Measurements from ENCODE around the gene USP4.
A peak's percentile ranks its signal among the peaks of the same experiment; 100 is the strongest.

USP4 gene

GRCh38 chr3:49387721-49388120, 47.9 kb upstream of the USP4 start:
- Histone ChIP-seq H4K20me1 (ENCODE audit: control insufficient read depth, insufficient read depth, low read depth, low read length) (peaks cover 29% of the 10 kb centered on the region), H3K79me2 (ENCODE audit: control insufficient read depth, low read length) (peaks cover 99% of the 10 kb centered on the region), H3K27ac (ENCODE audit: low read depth, low read length) (0 out of 2 replicates have a peak overlapping the region, but pooled peaks have one; percentile 12), H3F3A (ENCODE audit: control insufficient read depth, insufficient read depth) (no peaks in the 10 kb centered on the region), H3K9me3 (ENCODE audit: control insufficient read depth, insufficient read depth, low read length) (no peaks in the 10 kb centered on the region), H3K9me2 (replicated peaks; ENCODE audit: control insufficient read depth, low read length) (no peaks in the 10 kb centered on the region), H3K27me3 (ENCODE audit: control insufficient read depth, low read length) (no peaks in the 10 kb centered on the region), H3K4me1 (ENCODE audit: control insufficient read depth, low read length) (peaks cover 46% of the 10 kb centered on the region), H3K4me2 (ENCODE audit: low read length) (peak overlapping the region; percentile 16), H3K36me3 (ENCODE audit: control insufficient read depth, low read length) (peaks cover 30% of the 10 kb centered on the region), H3K4me3 (ENCODE audit: low read length) (no peak overlapping the region)
- TF ChIP-seq EZH2phosphoT487 (IDR thresholded peaks at IDR 0.05; ENCODE audit: borderline replicate concordance, low read length) = no peak
- TF ChIP-seq, protein P1, sequence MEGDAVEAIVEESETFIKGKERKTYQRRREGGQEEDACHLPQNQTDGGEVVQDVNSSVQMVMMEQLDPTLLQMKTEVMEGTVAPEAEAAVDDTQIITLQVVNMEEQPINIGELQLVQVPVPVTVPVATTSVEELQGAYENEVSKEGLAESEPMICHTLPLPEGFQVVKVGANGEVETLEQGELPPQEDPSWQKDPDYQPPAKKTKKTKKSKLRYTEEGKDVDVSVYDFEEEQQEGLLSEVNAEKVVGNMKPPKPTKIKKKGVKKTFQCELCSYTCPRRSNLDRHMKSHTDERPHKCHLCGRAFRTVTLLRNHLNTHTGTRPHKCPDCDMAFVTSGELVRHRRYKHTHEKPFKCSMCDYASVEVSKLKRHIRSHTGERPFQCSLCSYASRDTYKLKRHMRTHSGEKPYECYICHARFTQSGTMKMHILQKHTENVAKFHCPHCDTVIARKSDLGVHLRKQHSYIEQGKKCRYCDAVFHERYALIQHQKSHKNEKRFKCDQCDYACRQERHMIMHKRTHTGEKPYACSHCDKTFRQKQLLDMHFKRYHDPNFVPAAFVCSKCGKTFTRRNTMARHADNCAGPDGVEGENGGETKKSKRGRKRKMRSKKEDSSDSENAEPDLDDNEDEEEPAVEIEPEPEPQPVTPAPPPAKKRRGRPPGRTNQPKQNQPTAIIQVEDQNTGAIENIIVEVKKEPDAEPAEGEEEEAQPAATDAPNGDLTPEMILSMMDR (IDR thresholded peaks at IDR 0.05; ENCODE audit: low read depth, low read length, poor library complexity, severe bottlenecking) = no peak

GRCh38 chr3:49386056-49386756, 46.4 kb upstream of the USP4 start:
- H3K4me3 ChIP-seq (ENCODE audit: low read length) = no peak overlapping the region; the same call in 1 of the 2 replicates

GRCh38 chr3:49385617-49386016, 45.8 kb upstream of the USP4 start:
- Histone ChIP-seq H3K79me2 (ENCODE audit: control insufficient read depth, low read length) (peaks cover 98% of the 10 kb centered on the region), H4K20me1 (ENCODE audit: control insufficient read depth, insufficient read depth, low read depth, low read length) (peaks cover 28% of the 10 kb centered on the region; the same call in 1 of the 2 replicates), H3K9me2 (replicated peaks; ENCODE audit: control insufficient read depth, low read length) (no peaks in the 10 kb centered on the region), H3K4me2 (ENCODE audit: low read length) (peak overlapping the region; percentile 41), H3F3A (ENCODE audit: control insufficient read depth, insufficient read depth) (no peaks in the 10 kb centered on the region), H3K4me1 (ENCODE audit: control insufficient read depth, low read length) (peaks cover 53% of the 10 kb centered on the region), H3K9me3 (ENCODE audit: control insufficient read depth, insufficient read depth, low read length) (no peaks in the 10 kb centered on the region), H3K27ac (ENCODE audit: low read depth, low read length) (no peak overlapping the region), H3K4me3 (ENCODE audit: low read length) (no peak overlapping the region), H3K27me3 (ENCODE audit: control insufficient read depth, low read length) (no peaks in the 10 kb centered on the region), H3K36me3 (ENCODE audit: control insufficient read depth, low read length) (peaks cover 30% of the 10 kb centered on the region)
- TF ChIP-seq EZH2phosphoT487 (IDR thresholded peaks at IDR 0.05; ENCODE audit: borderline replicate concordance, low read length) = no peak
- TF ChIP-seq, protein P1 (IDR thresholded peaks at IDR 0.05; ENCODE audit: low read depth, low read length, poor library complexity, severe bottlenecking) = no peak

More at GRCh38 chr3:49386056-49386756, 46.4 kb upstream of the USP4 start:
- H4K20me1 ChIP-seq (ENCODE audit: control insufficient read depth, insufficient read depth, low read depth, low read length) = peaks cover 29% of the 10 kb centered on the region; the same call in 1 of the 2 replicates
- H3K9me3 ChIP-seq (ENCODE audit: control insufficient read depth, insufficient read depth, low read length) = no peaks in the 10 kb centered on the region
- peak overlapping the region; percentile 41 for H3K4me2 ChIP-seq (ENCODE audit: low read length)
- H3K9me2 ChIP-seq (replicated peaks; ENCODE audit: control insufficient read depth, low read length) = no peaks in the 10 kb centered on the region
- H3K79me2 ChIP-seq (ENCODE audit: control insufficient read depth, low read length) = peaks cover 98% of the 10 kb centered on the region
- peaks cover 30% of the 10 kb centered on the region for H3K36me3 ChIP-seq (ENCODE audit: control insufficient read depth, low read length)
- H3K4me1 ChIP-seq (ENCODE audit: control insufficient read depth, low read length) = peaks cover 50% of the 10 kb centered on the region
- no peaks in the 10 kb centered on the region for H3K27me3 ChIP-seq (ENCODE audit: control insufficient read depth, low read length)
- H3K27ac ChIP-seq (ENCODE audit: low read depth, low read length) = 0 out of 2 replicates have a peak overlapping the region, but pooled peaks have one; percentile 0
- no peaks in the 10 kb centered on the region for H3F3A ChIP-seq (ENCODE audit: control insufficient read depth, insufficient read depth)
- no peak for TF ChIP-seq EZH2phosphoT487 (IDR thresholded peaks at IDR 0.05; ENCODE audit: borderline replicate concordance, low read length)
- TF ChIP-seq, protein P1 (IDR thresholded peaks at IDR 0.05; ENCODE audit: low read depth, low read length, poor library complexity, severe bottlenecking) = no peak
